Activated CD4-positive, CD25-positive, alpha-beta regulatory T cell treated with anti-CD3 and anti-CD28 coated beads, Interleukin-2, amount 50 U/mL, for 16 hours (primary cell): Measurements from ENCODE around the gene PLA1A.

Experiments
- DNase-seq: peaks from one replicate; pipeline ENCODE4 v3.0.0-alpha.2; 2020; ENCODE audit warnings: low read depth, low spot score

PLA1A gene

DNA sequence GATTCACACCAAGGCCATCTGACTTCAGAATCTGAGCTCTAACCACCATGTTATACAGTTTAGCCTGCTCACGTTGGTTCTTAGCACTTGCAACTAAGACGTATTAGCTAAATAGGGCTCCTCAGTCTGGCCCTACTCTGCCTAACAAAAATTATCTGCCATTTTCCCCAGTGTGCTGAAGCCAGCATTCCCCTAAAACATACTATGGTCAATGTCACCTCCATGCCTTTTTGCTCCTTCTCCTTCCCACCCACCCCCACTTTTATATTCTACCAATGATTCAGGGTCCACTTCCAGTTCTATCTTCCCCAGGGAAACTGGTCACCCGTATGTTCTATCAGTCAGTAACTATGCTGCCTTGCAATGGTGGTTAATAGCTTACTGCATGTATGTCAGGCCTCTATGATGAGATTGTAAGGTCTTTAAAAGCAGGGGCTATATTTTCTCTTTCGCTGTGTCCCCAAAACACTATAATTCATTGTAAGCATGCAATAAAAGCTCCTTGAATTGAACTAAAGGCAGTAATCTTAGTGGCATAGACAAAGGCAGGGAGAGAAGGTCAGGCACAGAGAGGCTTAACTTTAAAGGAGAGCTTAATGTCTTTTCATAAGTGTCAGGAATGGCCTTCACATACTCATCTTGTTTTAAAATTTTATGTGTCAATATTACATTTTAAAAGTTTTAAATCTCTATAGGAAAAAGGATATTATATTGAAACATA lies 39.4 kb downstream of the PLA1A start:
- DNase-seq, result no peak

- no peak for DNase-seq
Observed at GRCh38 chr3:119637679-119638477, 40.2 kb downstream of the PLA1A start.

- no peak for DNase-seq
Observed at GRCh38 chr3:119639494-119640350, 42.0 kb downstream of the PLA1A start.

DNA sequence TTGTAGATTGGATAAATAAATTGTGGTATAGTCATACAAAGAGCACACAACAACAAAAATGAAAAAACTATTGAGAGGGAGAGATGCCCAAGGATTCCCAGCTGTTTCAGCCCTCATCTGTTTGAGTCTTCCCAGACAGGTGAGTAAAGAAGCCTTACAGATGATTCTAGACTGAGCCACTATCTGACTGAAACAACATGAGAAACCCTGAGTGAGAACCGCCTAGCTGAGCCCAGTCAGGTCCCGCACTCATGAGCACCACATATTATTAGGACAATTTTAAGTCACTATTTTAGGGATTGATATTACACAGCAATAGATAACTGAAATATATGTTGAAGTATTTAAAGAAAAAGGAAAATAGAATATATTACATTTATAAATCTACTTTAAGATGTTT lies 43.7 kb downstream of the PLA1A start:
- no peak for DNase-seq

DNA sequence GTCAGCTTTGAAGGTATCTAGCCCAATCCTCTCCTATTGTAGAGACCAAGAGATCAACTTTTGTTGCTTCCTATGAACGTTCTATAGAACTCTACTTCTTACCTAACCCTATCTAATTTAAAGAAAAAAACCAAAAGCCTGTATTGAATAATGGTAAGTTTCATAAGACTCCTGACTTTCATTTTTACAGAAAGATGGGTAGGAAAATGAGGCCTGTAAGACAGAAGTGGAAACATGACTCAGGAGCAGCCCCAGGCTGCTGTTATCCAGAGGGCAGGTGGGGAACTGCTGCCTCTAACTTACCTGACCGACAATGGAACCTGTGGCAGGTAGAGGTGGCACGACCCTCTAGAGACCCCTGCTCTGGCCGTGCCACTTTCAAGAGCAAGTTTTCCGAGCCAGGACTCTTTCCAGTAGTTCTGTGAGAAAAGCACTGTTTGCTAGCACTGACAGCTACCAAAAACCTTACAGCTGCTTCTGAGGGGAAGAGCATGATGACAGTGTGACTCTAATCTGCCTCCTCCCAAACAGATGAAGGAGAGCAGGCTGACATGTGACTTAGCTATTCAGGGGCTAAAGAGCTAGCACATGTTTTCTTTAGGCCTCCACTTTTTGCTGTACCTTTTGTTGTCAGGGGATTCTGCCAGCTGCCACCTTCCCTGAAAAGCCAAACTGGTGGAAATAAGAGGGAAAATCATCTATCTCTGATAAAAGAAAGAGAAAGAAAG lies 45.2 kb downstream of the PLA1A start:
- no peak for DNase-seq

DNA sequence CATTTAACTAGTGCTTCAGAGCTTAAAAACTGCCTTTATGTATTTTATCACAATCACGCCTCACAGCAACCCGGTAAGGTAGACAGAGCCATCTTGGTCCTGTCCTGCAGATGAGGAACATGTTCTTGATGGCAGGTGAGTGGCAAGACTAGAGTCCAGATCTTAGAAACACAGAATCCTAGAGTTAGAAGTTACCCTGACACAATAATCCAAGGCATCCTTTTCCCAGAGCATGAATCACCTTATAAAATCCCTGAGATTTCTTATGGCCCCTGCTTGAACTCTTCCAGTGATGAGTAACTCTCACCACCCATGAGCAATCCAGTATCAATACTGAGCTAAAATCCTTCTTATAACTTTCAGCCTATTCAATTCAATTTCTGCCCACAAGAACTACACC lies 45.8 kb downstream of the PLA1A start:
- no peak for DNase-seq

GRCh38 chr3:119644481-119644880 lies 46.8 kb downstream of the PLA1A start:
- DNase-seq, result no peak

DNA sequence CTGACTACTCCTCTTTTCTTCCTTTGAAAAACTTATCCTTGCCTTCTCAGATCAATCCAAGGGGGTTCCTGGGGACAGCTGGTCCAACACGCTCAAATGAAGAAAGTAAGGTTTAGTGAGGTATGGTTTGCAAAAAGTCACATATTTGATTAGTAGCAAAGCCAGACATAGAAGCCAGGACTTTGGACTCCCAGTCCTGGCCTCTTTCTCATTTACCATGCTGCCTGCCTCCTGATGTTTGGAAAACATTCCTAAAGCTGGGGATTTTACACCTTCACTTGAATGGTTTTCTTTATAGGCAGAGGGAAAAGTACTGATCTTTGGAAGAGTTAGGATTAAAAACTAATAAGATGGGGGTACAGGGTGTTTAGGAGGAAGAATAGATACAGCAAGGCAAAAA lies 48.1 kb downstream of the PLA1A start:
- DNase-seq, result no peak

GRCh38 chr3:119647171-119647570 lies 49.5 kb downstream of the PLA1A start:
- DNase-seq, result no peak

- DNase-seq, result no peak
Observed at GRCh38 chr3:119647843-119648575, 50.3 kb downstream of the PLA1A start.

GRCh38 chr3:119649761-119650160 lies 52.1 kb downstream of the PLA1A start:
- DNase-seq, result no peak

DNA sequence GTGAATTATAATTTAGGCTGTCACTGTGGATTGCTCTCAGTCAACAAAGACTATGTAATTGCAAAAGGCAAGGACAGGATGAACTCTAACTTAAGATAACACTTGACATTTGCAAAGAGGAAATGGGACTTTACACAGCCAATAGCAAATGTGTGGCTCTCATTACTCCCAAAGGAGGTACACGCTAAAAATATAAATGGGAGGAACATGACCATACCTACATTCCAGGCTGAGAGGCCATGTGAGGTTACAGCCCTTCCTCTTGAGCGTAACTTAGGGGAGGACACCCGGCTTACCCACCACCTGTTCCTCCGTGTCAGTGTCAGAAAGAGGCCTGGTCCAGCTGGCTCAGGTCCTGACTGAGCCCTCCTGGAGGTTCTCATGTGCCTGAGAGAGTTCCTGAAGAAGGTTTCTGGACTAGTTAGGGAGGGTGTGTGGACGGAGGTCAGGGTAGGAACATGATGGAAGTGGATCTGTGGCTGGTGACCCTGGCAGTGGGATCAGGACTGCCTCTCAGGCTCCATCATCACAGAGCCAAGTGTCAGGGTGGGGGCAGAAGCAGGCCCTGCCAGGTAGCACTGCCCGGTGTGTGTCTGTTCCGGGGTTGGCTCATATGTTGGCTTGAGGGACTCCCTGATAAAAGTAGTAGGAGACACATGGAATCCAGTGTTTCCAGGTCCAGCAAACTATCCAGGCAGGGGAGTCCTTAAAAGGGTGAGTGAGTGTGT lies 54.8 kb downstream of the PLA1A start:
- no peak for DNase-seq

- no peak for DNase-seq
Observed at GRCh38 chr3:119653876-119654275, 56.2 kb downstream of the PLA1A start.

DNA sequence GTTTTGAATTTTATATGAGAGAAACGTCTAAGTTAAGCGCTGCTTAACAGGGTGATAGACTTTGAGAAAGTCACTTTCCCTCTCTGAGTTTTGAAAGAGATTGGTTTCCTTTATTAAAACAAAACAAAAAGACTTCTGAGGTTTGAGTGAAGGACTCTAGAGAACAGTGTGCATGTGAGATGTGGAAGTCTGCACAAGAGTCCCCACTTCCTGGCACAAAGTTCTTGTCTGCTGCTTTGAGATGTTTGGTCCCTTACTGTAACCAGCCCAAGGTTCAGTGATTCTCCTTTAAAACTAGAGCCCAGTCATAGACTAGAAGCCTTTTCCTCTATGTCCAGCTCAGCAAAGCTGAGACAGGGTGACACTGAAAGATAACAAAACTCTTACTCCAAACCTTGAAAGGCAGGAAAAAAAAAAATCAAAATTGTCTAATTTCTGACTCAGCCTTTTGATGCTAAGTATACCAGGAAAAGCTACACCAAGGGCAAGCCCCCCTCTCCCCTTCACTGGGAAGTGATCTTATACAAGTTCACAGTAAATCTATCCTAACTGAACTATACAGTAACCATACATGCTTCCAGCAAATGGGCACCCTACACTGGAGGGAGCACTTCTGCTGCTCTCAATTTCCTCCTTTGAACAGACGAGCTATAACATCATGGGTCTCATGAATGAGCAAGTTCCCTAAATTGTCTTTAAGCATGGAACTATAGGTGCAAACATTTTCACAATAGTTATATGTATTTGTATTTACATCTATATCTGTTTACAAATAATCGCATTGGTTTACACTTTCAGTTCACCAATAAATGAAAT lies 60.4 kb downstream of the PLA1A start:
- no peak for DNase-seq

DNA sequence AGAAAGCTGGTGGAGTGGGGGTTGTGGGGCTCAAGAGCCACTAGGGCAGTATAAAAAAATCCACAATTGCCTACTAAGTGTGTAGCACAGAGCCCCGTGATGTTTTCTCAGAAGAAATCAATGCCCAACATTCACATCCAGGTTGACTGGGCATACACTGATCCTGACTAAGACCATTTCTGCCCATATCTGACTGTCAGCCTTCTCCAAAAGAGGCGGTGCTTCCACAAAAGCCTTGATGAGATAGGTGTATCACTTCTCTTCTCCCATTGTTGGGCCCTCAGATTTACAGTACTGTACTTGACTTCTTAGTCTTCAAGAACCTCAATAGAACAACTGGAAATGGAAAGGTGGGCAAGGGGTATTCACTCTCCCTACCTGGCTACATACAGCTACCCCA lies 61.3 kb downstream of the PLA1A start:
- DNase-seq, result no peak

GRCh38 chr3:119659606-119660291 lies 62.1 kb downstream of the PLA1A start:
- no peak for DNase-seq

DNA sequence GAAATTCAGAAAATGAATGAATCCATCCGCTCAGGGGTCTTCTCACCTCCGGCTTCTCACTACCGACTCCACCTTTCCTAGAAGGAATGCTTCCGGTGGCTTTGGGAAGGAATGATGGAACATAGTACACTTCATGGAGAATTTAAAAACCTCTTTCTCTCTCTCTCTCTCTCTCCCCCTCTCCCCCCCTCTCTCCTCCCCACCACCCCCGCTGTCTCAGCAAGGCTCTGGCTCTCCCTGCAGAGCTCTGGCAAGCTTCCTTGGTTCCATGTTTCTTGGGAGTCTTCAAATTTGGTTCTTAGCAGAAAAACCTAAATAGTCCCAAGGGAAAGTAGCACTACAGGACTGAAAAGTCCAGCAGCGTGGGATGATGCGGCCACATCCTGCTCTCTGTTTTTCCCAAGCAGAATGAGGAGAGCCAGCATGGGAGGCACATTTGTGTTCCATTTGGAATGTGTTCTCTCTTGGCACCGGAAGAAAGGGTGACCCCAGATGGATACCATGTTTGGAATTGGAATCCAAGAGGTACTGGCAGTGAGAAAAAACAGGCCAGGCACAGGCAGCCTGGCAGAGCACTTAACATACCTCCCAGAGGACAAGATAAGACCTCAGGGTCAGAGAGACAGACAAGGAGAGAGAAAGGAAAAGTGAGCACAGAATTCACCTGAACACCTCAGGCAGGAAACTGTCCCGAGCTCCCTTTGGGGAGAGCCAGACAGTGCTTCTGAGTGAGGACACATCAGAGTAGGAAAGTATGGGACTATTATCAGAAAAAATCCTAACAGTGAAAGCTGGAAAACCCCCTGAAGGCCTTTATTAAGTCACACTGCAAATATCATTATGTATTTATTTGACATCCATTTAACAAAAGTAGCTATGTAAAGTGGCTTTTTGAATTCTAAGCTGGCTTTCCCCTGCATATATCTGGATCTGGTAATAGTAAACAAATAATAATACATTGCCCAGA lies 63.1 kb downstream of the PLA1A start, which contains the start of gene POPDC2:
Gene POPDC2, minus strand, starts transcription at position 116 of the 967 bp plus-strand sequence. CDS start 166 bp downstream, outside the sequence.
- DNase-seq, result no peak
